DOHH2 (cell line): ENCODE measurements around the gene APBA3.

Source experiments
- CTCF ChIP-seq: fragments of 200-600 bp; sonication (generic); IDR thresholded peaks from one replicate; pipeline ENCODE4 v1.5.1; 2014; ENCODE audit warnings: antibody characterized with exemption, mild to moderate bottlenecking, low read depth, low read length; ENCODE audit not compliant: poor library complexity, severe bottlenecking
- EZH2phosphoT487 ChIP-seq: fragments of 200-600 bp; sonication (generic); IDR thresholded peaks from 2 replicates; pipeline ENCODE4 v1.6.1; 2017; ENCODE audit warnings: borderline replicate concordance, mild to moderate bottlenecking, antibody characterized with exemption, low read length, moderate library complexity, mixed read lengths

- no peak for TF ChIP-seq CTCF
- TF ChIP-seq EZH2phosphoT487 = no peak
Measured at GRCh38 chr19:3734310-3734600, 27.2 kb downstream of the APBA3 start.
